Measurements from ENCODE around the gene ASB10.

Gene ASB10

DNA sequence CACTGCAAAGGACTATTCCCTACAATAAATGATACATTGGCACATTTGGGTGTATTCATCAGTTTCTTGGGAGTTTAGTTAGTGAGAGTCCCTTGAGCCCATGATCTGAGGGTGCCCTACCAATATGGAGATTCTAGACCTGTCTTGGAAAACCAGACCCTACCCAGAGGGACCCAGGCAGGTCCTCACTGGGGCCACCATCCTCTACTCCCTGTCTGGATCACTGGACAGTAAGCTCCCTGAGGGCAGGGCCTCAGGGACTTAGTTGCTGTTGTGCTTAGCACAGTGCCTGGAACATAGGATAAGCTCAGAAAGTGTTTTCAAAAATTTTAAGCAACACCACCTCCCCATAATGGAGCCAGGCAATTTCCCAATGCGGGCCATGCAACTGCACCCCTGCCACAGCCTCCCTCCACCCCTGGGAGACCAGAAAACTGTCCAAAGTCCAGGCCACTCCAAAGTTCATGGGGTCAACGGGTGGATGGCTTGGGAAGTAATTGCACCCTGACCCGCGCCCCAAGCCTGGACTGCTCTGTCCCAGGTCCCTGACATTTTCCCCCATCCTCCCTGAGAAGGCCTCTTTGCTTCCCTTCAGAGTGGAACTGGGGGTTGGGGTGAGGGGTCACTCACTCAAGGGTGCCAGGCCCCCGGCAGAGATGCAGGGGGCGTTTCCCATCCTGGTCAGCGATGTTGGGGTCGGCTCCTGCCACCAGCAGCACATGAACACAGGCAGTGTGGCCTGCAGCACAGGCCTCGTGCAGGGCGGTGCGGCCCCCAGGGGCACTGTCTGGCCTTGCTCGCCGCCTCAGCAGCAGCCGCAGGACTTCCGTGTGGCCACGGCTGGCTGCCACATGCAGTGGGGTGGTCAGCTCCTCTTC, 1.0 kb downstream of the ASB10 start:
- DNase-seq = no peak

DNA sequence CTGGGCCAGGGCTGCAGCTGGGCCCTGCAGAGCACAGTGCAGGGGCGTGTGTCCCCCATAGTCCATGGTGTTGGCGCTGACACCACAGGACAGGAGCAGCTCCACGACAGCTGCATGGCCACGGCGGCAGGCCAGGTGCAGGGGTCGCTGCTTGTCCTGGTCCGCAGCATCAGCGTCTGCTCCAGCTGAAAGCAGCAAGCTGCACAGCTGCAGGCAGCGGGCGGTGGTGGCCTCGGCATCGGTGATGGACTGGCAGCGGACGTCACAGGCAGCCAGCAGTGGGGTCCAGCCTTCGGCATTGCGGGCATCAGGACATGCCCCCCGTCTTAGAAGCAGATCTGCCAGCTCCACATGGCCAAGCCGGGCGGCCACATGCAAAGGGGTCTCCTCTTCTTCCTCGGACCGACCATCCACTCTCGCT, 6.0 kb downstream of the ASB10 start:
- no peak for DNase-seq

DNA sequence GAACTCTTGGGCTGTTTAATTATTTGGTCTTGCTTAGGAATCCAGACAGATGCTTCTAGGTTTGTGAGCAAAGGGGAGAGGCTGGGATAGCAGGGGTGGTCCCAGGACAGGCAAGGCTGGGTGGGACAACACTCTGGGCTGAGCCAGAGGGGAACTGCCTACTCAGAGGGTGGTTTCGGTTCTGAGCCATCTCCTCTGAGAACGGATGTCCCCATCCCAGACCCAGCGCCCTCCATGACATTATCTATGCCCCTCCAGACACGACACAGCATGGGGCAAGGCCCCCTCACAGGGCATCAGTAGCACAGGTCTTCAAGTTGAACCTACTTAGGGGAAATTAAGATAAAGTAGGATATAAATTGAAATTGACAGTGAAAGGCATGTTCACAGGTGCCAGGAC, 7.1 kb downstream of the ASB10 start:
- DNase-seq = no peak

DNA sequence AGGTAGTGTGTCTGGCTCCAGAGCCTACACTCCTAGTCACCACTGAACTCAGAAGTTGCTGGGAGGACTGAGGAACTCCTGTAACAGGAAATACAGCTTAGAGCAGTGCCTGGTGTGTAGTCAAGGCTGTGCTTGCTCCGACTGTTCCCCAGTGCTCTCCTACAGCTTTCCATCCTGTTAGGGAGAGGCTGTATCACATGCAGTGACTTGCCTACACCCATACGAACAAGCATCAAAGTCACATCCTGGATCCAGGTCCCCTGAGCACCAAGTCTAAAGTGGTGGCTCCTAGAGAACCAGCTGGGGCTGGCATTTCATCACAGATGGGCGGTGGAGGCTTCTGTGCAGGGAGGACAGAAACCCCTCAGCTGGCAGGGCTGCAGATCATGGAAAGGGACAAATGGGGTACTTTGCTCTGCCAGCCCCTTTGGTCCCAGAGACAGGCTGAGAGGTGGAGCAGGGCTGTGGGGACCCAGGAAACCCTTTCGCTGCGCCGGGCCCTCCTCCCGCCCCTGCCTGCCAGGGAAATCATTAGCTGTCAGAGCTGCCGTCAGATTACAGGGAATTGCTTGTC, 7.7 kb downstream of the ASB10 start:
- no peak for DNase-seq

DNA sequence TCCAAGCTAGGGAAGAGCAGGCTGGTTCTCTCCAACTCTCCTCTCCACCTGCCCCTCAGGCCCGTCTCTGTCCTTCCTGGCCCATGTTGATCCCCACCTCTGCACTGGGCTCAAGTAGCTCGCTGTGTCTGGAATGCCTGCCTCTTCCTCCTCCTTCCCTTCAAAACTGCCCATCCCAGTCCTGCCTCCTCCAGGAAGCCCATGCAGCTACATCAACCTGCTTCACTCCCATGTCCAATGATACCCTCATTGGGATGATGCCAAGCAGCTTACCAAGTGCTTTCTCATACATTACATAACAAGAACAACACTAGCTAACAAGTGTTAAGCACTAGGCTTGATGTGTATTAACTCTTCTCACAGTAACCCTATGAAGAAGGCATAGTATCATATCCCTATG, 8.2 kb downstream of the ASB10 start:
- DNase-seq = no peak

DNA sequence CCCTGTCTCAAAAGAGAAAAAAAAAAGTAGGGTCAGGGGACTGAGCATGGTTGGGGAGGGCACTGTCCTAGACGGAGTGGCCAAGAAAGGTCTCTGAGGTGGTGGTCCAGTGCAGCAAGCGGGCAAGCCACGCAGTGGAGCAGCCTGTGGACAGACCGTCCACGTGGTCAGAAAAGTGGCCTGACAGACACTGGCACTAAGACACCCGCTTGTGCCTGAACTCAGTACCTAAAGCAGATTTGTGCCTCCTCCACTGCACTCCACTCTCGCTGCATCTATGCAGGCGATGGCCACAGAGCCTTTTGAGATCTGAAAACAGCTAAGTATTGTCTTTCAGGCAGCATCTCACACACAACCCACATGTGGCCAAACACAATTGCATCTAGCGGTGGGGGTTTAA, 8.8 kb downstream of the ASB10 start:
- DNase-seq = no peak

DNA sequence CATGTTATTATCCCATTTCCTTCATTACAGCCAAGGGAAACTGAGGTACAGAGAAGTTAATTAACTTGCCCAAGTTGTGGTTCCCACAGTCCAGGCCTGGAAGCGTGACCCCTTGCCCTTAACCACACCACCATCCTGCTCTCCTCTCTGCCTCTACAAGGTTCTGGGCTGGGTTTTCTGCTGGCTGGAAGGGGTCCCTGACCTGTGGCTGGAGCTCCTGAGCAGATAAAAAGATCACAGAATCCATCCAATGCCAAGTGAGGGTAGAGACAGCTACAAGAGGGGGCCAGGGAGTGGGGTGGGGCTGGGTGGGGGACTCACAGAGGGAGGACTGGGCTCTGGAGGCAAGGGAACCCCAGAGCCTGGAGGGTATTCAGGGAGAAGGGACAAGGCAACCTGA, 9.7 kb downstream of the ASB10 start:
- DNase-seq = no peak

DNA sequence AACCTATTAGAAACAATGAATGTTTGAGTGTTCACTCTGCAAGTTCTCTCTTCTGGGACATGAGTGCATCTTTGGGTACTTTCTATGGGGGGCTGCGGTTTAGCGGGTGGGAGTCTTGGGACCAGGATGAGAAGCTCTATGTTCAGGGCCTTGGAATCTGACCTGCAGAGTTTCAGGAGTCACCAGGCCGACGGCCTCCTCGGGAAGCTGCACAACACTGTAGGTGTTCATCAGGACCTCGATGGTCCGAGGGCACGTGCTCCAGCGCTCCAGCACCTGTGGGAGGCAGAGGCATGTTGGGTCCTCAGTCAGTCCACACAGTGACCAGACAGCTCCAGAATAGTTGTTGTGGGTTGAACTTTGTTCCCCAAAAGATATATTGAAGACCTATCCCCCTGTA, 10.6 kb downstream of the ASB10 start:
- no peak for DNase-seq

DNA sequence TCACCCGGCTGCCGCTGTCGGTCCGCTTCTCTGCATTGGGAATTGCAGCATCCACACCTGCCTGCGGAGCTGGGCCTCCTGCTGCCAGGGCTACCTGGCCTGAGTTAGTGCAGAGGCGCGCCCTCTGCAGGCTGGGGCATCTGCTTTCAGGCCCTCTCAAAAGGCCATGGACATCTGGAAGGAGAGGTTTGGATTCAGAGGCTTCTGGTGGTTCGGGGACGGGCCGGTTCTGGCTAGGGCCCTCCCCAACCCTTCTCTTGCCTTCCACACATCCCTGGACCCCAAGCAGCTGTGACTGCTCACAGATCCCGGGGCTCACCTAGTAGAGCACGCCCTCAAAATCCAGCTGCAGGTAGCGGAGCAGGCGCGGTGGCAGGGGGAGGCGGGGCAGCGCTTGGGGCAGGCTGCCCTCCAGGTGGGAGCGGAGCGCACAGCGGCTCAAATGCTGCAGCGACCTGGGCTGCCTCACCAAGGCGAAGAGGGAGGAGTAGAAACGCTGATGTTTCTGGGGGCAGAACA, 11.2 kb downstream of the ASB10 start:
- DNase-seq = no peak

DNA sequence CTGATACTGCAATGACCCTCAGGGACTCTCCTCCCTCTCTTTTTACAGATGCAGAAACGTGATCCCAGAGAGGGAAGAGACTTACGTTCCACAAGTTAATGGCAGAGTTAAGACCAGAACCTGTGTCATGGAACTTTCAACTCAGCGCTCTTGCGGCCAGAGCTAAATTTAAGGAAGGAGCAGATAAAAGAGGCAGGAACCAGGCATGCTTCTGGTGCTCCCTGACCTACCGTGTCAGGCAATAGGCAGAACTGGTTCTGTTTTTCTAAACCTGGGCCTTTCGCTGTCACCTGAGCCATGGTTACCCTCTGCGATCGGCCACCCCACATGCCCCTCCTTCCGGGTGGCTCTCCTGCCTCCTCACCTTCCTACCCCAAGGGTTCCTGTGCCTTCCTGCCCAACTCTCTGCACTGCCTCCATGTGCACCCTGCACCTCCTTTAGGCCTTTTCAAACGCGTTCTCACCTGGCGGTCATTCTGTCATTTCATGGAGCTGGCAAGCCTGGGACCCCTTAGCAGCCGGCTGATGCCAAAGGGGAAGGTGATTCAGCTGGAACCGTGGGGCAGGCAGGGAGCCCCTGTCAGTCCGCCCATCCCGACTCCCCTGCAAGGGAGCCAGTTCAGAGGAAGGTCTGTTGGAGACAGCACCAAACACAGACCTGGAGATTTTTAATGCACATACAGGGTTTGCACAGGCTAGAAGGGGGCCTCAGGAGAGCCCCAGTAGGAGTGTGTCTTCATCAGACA, 11.8 kb downstream of the ASB10 start:
- no peak for DNase-seq

DNA sequence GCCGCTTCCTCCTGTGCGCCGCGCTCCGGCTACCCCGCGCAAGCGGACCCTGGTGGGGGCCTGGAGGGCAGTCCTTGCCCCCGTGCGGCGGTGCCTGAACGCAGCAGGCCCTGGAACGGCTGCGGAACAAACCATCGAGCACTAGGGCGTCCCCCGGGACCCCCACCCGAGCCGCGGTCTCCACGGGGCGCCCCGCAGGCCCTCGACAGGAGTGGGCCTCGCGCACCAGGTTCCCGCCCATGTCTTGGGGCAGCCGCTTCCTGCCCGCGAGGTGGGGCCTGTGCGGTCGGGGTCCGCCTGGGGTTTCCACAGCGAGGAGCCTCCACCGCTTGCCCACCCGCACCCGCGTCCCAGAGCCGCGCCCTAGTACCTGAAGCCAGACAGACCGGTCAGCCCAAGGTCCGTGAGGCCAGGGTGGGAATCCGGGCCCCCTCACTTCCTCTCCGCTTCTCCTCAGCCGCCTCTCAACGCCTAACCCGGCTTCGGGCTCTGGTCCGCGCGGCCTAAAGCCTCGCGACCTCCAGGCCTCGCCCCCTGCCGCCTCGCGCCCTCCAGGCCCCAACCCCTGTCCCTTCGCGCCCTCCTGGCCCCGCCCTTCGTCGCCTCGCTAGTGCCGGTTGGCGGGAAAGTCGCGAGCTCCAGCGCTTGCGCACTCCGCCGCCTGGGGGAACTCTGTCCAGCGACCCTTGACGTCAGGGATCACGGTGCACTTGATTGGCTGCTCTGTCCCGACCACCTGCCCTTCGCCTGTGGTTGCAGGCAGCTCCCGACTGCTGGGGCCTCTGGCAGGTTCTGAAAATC, 12.6 kb downstream of the ASB10 start:
- no peak for DNase-seq

DNA sequence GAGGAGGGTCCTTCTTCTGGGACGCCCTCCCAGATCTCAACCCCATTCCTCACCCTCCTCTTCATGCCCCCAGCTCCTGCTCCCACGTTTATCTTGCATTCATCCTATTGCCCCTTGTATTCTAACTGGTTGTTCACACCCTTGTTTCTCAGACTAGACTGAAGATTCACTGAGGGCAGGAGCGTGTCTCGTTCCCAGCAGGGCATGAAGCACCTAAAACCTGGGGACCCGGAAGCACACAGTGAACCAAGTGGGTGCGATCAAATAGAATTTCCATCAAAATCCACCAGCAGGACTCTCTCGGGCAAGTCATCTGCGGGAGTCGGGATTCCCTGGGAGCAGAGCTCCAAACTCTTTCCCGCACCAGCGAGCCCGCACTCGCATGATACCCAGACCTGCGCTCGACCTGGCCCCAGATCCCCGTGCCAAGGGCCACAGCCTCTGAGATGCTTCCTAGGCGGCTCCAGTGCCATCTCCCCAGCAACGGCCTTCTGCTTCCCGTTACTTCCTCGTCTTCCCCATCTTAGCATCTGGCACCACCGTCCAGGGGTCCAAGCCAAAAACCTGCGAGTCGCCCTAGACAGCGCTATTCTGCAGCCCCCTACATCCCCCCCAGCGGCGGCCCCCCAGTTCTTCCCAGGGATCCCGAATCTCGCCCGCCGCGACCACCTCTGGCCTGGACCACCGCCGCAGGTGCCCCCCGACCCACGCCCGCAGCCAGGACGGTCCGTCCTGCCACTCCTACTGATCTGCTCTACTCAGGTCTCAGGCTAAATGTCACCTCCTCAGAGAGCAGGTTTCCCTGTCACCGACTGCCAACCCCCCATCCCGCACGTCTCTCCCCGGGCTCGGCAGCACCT, 13.4 kb downstream of the ASB10 start:
- DNase-seq = no peak

DNA sequence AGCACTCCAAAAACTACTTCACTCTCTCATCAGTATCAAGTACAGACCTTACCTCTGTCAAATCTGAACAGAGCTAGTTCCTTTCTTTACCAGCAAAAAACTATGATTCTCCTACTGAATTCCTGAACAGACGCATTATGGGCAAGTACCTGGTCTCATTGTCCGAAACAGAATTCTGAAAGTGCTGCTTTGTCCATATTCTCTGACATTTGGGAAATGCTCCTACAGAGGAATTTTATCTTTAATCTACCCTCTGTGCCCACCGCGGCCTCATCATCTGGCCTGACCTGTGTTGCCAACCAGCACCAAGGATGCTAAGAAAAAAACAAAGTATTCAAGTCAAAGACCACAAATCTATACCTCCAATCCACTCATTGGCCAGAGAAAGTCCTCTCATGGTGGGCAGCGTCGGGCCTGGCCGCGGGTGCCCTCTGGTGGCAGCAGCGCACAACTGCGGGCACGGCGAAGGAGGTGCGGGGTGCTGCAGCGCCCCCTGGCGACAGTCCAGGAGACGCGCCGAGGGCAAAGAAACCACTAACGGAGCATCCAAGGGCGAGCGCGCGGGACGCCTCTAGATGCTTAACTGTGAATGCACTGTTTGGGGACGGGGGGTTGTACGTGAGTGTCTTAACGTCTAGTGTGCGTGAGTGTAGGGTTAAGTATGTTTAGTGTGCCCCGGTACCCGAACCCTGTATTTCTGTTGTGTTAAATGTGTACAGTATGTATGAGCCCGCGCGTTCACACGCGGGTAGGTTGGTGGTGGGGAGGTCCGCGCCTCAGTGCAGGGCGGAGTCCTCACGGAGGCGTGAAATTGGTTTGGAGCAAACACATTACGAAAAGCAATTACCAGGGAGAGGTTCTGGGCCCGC, 14.5 kb downstream of the ASB10 start:
- DNase-seq = peak; percentile 86

DNA sequence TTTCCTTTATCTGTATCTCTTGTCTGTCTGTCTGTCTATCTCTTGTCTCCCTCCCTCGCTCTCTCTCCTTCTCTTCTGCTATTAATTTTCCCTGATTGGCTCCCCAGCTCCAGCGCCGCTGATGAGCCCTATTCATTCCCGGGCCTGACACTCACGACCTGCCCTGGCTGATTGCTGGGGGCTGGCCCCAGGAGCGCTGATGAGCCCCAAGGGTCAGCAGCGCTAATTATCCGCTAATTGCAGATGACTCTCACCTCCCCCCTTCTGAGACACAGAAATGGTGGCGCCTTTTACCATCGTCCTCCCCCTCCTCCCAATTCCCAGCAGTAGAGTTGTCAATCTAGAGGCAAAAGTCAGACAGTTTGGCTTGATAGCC, 18.3 kb downstream of the ASB10 start:
- no peak for DNase-seq

DNA sequence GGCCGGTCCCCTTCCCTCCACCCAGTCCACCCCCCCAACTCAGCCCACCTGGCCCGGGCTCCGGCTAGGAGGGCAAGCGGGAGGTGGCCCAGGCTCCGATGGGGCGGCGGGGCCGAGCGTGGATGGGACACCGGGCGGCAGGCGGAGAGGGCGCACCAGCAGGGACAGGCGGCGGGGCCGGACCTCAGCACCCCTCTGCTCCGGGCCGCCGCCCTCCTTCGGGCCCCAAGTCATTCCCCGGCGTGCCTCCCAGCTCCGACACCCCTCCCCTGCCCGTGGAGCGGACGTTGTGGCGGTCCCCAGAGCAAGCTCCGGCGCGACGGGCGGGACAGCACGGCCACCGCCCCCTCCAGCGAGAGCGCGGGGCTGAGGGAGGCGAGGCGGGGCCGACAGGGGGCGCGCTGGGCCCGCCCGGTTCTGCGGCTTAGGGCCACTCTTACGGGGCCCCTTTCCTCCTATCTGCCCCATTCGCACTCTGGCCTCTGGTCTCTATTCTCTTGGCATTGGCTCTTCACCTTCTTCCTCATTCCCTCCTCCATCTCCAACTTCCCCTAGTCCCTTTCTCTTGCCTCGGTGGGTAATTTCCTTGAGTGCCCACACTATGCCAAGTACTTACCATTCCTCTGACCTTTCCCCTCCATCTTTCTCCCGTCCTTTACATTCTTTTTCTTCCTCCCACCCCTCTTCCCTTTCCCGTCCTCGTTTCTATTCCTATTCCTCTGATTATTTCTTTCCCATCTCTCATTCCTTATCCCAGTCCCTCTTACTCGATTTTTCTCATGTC, 18.9 kb downstream of the ASB10 start:
- DNase-seq = peak; percentile 66

DNA sequence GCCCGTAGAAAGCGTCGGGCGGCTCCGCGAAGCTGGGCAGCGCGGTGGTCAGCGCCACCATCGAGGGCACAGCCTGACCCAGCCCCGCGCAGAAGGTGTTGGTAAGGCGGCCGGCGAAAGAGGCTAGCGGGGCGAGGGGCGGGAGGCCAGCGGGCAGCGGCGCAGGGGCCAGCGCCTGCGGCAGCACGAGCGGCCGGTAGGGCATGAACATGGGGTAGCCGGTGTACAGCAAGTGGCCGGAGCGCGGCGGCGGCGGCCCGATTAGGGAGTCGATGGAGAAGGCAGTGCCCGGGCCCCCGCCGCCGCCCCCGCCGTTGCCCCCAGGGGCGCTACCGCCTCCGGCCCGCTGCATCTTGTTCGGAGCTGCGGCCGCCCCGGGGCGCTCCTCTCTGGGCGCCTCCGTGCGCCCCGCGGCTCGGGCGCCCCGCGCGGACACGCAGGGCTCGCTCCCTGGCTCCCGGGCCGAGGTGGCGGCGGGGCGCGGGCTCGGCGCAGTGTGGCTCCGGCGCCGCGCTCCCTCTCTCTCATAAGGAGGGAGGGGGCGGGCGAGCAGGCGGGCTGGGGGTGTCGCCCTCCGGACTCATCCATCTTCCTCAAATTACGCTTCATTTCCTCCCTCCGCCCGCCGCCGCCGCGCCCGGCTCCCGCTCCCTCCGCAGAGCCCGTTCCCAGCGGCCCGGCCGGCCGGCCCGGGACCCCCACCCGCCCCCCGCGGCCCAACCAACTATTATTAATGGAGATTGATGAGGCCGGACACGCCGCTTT, 19.7 kb downstream of the ASB10 start, which contains the start of gene GBX1:
TSS of gene GBX1 (minus strand) at position 498 of the 765 bp plus-strand sequence. CDS start at position 352, 146 bp downstream.
- no peak for DNase-seq

DNA sequence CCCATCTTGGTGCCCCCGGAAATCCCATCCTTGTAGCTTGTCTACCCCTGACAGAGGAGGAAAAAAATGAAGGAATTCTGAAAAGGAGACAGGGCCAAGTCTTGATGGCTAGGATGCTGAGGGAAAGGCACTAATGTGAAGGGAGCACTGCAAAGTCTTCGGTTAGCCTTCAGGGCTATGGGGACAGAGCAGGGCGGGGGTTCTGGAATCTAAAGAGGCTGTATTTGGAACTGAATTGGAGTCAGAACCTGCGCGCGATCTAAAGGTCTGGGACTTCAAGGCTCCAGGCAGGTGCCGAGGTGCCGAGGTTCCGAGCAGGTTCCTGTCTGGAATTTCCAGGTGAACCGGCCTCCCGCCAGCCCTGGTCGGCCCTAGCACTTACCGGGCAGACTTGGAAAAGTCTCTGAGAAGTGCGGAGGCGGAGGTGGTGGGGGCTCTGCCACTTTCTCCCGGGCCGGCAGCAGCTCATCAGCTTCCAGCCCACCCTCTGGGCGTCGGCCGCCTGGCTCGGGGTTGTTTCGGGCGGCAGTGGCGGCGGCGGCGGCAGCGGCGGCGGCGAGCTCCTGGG, 20.3 kb downstream of the ASB10 start:
- no peak for DNase-seq

DNA sequence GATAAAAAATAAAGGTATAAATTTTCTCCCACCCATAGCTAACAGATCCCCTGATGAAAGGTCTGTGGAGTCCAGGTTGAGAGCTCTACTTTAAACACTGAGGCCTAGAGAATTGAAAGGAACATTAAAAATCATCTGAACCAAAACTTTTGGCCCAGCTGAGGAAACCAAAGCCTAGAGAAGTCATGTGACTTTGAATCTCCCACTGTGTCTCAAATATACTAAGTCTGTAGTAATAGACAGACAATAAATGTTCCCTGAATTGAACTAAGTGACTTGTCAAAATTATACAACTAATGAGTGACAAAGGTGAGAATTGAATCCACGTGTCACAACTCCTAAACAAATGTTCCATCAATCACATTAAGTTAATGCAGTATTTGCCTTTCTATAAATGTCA, 25.3 kb downstream of the ASB10 start:
- no peak for DNase-seq

All from activated CD4-positive, CD25-positive, alpha-beta regulatory T cell treated with anti-CD3 and anti-CD28 coated beads, Interleukin-2, amount 50 U/mL, for 72 hours (primary cell).